Measurements from ENCODE around the gene LRRC7. TPM values are rescaled to one million over a fixed set of nuclear protein-coding genes. Genes with fewer than 3 reads are reported as not detected.

LRRC7 gene
- total and polyA plus RNA-seq, 8 donors: 3.4 to 5.9 (median 5.1) TPM; not detected in 2

- Histone ChIP-seq H3K4me1 (no peaks in the 10 kb centered on the region), H3K27me3 (no peaks in the 10 kb centered on the region), H3K27ac (no peak overlapping the region), H3K36me3 (no peaks in the 10 kb centered on the region), H3K4me3 (no peak overlapping the region), H3K9me3 (no peaks in the 10 kb centered on the region)
- no peak for TF ChIP-seq CTCF (IDR thresholded peaks at IDR 0.05)
- ATAC-seq: no peak
- no peak for DNase-seq
- intact Hi-C loops (cut with DNase I): no loop called here
Measured at GRCh38 chr1:70093250-70093975, 525.7 kb downstream of the LRRC7 start.

GRCh38 chr1:70101231-70101630 is 533.5 kb downstream of the LRRC7 start:
- no peak for TF ChIP-seq CTCF (IDR thresholded peaks at IDR 0.05)
- no peaks in the 10 kb centered on the region for H3K4me1 ChIP-seq

GRCh38 chr1:70101774-70102173 is 534.1 kb downstream of the LRRC7 start:
- Histone ChIP-seq H3K27ac (no peak overlapping the region), H3K4me1 (no peaks in the 10 kb centered on the region), H3K9me3 (no peaks in the 10 kb centered on the region), H3K4me3 (no peak overlapping the region), H3K27me3 (no peaks in the 10 kb centered on the region), H3K36me3 (no peaks in the 10 kb centered on the region)
- intact Hi-C loops (cut with DNase I): no loop called here
- no peak for TF ChIP-seq CTCF (IDR thresholded peaks at IDR 0.05)
- ATAC-seq: no peak
- no peak for DNase-seq

More at GRCh38 chr1:70101231-70101630, 533.5 kb downstream of the LRRC7 start:
- H3K4me3 ChIP-seq: no peak overlapping the region
- no peaks in the 10 kb centered on the region for H3K9me3 ChIP-seq
- intact Hi-C loops (cut with DNase I): no loop called here
- H3K36me3 ChIP-seq: no peaks in the 10 kb centered on the region
- DNase-seq (no peak), ATAC-seq (no peak)
- H3K27ac ChIP-seq: no peak overlapping the region
- no peaks in the 10 kb centered on the region for H3K27me3 ChIP-seq

GRCh38 chr1:70103770-70104169 is 536.0 kb downstream of the LRRC7 start:
- DNase-seq (no peak), ATAC-seq (no peak)
- H3K4me1 ChIP-seq: no peaks in the 10 kb centered on the region
- no peaks in the 10 kb centered on the region for H3K9me3 ChIP-seq
- H3K4me3 ChIP-seq: no peak overlapping the region
- no peaks in the 10 kb centered on the region for H3K36me3 ChIP-seq
- no peak for TF ChIP-seq CTCF (IDR thresholded peaks at IDR 0.05)
- intact Hi-C loops (cut with DNase I): no loop called here
- H3K27me3 ChIP-seq: no peaks in the 10 kb centered on the region
- H3K27ac ChIP-seq: no peak overlapping the region

GRCh38 chr1:70109241-70109640 is 541.5 kb downstream of the LRRC7 start:
- intact Hi-C loops (cut with DNase I): no loop called here
- H3K9me3 ChIP-seq: no peaks in the 10 kb centered on the region
- ATAC-seq: no peak

More at GRCh38 chr1:70109241-70109640, 541.5 kb downstream of the LRRC7 start:
- H3K27ac ChIP-seq: no peak overlapping the region
- H3K36me3 ChIP-seq: no peaks in the 10 kb centered on the region
- H3K4me1 ChIP-seq: no peaks in the 10 kb centered on the region
- no peak overlapping the region for H3K4me3 ChIP-seq
- H3K27me3 ChIP-seq: no peaks in the 10 kb centered on the region
- peak in 2 of 4 donors; percentile 41 to 54 for DNase-seq
- no peak for TF ChIP-seq CTCF (IDR thresholded peaks at IDR 0.05)

Data from left lung (tissue), 10 donors.